H1 (cell line): ENCODE data around the gene CBR3. TPM values are rescaled to one million over a fixed set of nuclear protein-coding genes. Genes with fewer than 3 reads are reported as not detected.

Experiments
- ASH2L ChIP-seq: fragments of 200-600, 300-600 bp; sonication (generic); IDR thresholded peaks from one replicate; pipeline ENCODE4 v1.7.1; 2017; ENCODE audit warnings: low read length
- BRCA1 ChIP-seq: IDR thresholded peaks from 2 replicates; pipeline ENCODE4 v1.6.1; 2012; ENCODE audit warnings: low read depth, low read length, improper control_type of control experiment
- CTCF ChIP-seq, 3 experiments: IDR thresholded peaks; 1 replicate in 2 of 3; 2 replicates in 1 of 3; pipeline versions ENCODE4 v1.5.1 to v1.6.1; 2011; ENCODE audit warnings: low read length in 3 of 3, mild to moderate bottlenecking in 3 of 3, inconsistent platforms in 2 of 3, low read depth in 1 of 3, moderate library complexity in 1 of 3; ENCODE audit not compliant: insufficient read depth in 1 of 3; ENCODE audit errors: control extremely low read depth in 1 of 3
- JUND ChIP-seq: IDR thresholded peaks from 2 replicates; pipeline ENCODE4 v1.6.1; 2011; ENCODE audit warnings: mild to moderate bottlenecking, improper control_type of control experiment, low read length
- MAX ChIP-seq: IDR thresholded peaks from 2 replicates; pipeline ENCODE4 v1.6.1; 2012; ENCODE audit warnings: inconsistent platforms
- POLR2AphosphoS5 ChIP-seq: IDR thresholded peaks from 2 replicates; pipeline ENCODE4 v1.6.1; 2011; ENCODE audit warnings: low read depth, low read length
- RAD21 ChIP-seq, 2 experiments: IDR thresholded peaks in 1 of 2; conservative IDR thresholded peaks in 1 of 2; 2 replicates each; pipeline ENCODE4 v1.6.1; 2011; ENCODE audit warnings: low read depth in 2 of 2, low read length in 2 of 2, improper control_type of control experiment in 1 of 2, inconsistent platforms in 1 of 2, mild to moderate bottlenecking in 1 of 2, moderate library complexity in 1 of 2
- RBBP5 ChIP-seq: IDR thresholded peaks from 2 replicates; pipeline ENCODE4 v1.7.1; 2012; ENCODE audit warnings: low read depth, mild to moderate bottlenecking, inconsistent platforms, low read length, moderate library complexity, borderline replicate concordance
- RFX5 ChIP-seq: IDR thresholded peaks from 2 replicates; pipeline ENCODE4 v1.6.1; 2011; ENCODE audit warnings: low read depth, low read length, improper control_type of control experiment, borderline replicate concordance
- SAP30 ChIP-seq: fragments of 300-600 bp; sonication (generic); IDR thresholded peaks from 2 replicates; pipeline ENCODE4 v1.7.1; 2012; ENCODE audit warnings: low read length, moderate library complexity, mild to moderate bottlenecking, inconsistent platforms; ENCODE audit not compliant: insufficient read depth, insufficient replicate concordance
- SIN3A ChIP-seq, 2 experiments: IDR thresholded peaks in 1 of 2; conservative IDR thresholded peaks in 1 of 2; 2 replicates each; pipeline ENCODE4 v1.6.1; 2011 to 2012; ENCODE audit warnings: low read length in 2 of 2, improper control_type of control experiment in 1 of 2, low read depth in 1 of 2, mild to moderate bottlenecking in 1 of 2
- SP1 ChIP-seq: IDR thresholded peaks from 2 replicates; pipeline ENCODE4 v1.6.1; 2011; ENCODE audit warnings: low read depth, low read length
- polyA plus RNA-seq, 7 experiments: library from polyadenylated mRNA; depleted of rRNA in 3 of 7; stranded (reverse) in 5 of 7; unstranded in 2 of 7; fragments of >200 nt in 5 of 7; fragments of 200-250 nt in 2 of 7; gene quantifications; 1 replicate in 5 of 7; 2 replicates in 1 of 7; 4 replicates in 1 of 7; pipeline versions ENCODE4 v1.2.1 to v1.2.3, GENCODE V29; 2011 to 2013; ENCODE audit warnings: missing spikeins in 2 of 7, mixed read lengths in 2 of 7
- total RNA-seq: library from RNA; stranded (reverse); fragmentation: NEBNext Ultra II Directional; extraction: Animal tissue kit (Norgen Biotek cat#: 25700); gene quantifications from 2 replicates; pipeline ENCODE4 v1.2.1, GENCODE V29; 2021

The CBR3 gene
- total and polyA plus RNA-seq, 2 of the 8 experiments (the other 6 are each of a cell fraction or from before 2014, with no cell fraction given) = 1.2 to 4.3 TPM

GRCh38 chr21:36104317-36105300, 30.3 kb upstream of the CBR3 start (continued):
- TF ChIP-seq POLR2AphosphoS5 = no peak
- TF ChIP-seq BRCA1 = no peak
- TF ChIP-seq JUND = 0 out of 2 replicates have a peak, but pooled peaks have one; percentile 30
- no peak for TF ChIP-seq SAP30
- peak; percentile 76 for TF ChIP-seq ASH2L
- TF ChIP-seq RFX5 = no peak
- peak; percentile 43; the same call in 1 of the 2 replicates for TF ChIP-seq RBBP5
- peak; percentile 59 to 78 for TF ChIP-seq RAD21 (IDR thresholded peaks at IDR 0.05 in 1 of 2, conservative IDR thresholded peaks at IDR 0.05 in 1 of 2; ENCODE audit: low read depth in 2 of 2, low read length in 2 of 2)
- TF ChIP-seq MAX = peak; percentile 81
- TF ChIP-seq SIN3A (conservative IDR thresholded peaks at IDR 0.05 in 1 of 2, IDR thresholded peaks at IDR 0.05 in 1 of 2; ENCODE audit: low read depth in 1 of 2, low read length in 2 of 2) = 0 out of 4 replicates have a peak, but pooled peaks of 1 of the 2 experiments have one; percentile 52
- TF ChIP-seq CTCF (IDR thresholded peaks at IDR 0.05; ENCODE audit: control extremely low read depth in 1 of 3, insufficient read depth in 1 of 3, low read depth in 1 of 3, low read length in 3 of 3) = peak; percentile 66 to 71 (median 69)
- TF ChIP-seq SP1 = 0 out of 2 replicates have a peak, but pooled peaks have one; percentile 13
